ENCODE results near the gene LRRC28.

Gene LRRC28

GRCh38 chr15:99250001-99250400 lies 1.3 kb upstream of the LRRC28 start:
- DNase-seq (ENCODE audit: low read depth): no peak

GRCh38 chr15:99250494-99250856 lies 806 bp upstream of the LRRC28 start:
- no peak for DNase-seq (ENCODE audit: low read depth)

GRCh38 chr15:99252326-99252725 lies 1.0 kb downstream of the LRRC28 start:
- no peak for DNase-seq (ENCODE audit: low read depth)

GRCh38 chr15:99253381-99254090 lies 2.3 kb downstream of the LRRC28 start:
- no peak for DNase-seq (ENCODE audit: low read depth)

- DNase-seq (ENCODE audit: low read depth): no peak
Observed at GRCh38 chr15:99257107-99257750, 5.9 kb downstream of the LRRC28 start.

- DNase-seq (ENCODE audit: low read depth): no peak
Observed at GRCh38 chr15:99264125-99264524, 12.8 kb downstream of the LRRC28 start.

- DNase-seq (ENCODE audit: low read depth): no peak
Observed at GRCh38 chr15:99265541-99266070, 14.3 kb downstream of the LRRC28 start.

GRCh38 chr15:99267957-99268356 lies 16.7 kb downstream of the LRRC28 start:
- DNase-seq (ENCODE audit: low read depth): no peak

- DNase-seq (ENCODE audit: low read depth): no peak
Observed at GRCh38 chr15:99268431-99268830, 17.1 kb downstream of the LRRC28 start.

- no peak for DNase-seq (ENCODE audit: low read depth)
Observed at GRCh38 chr15:99273801-99274200, 22.5 kb downstream of the LRRC28 start.

GRCh38 chr15:99275061-99275460 lies 23.8 kb downstream of the LRRC28 start:
- no peak for DNase-seq (ENCODE audit: low read depth)

- DNase-seq (ENCODE audit: low read depth): no peak
Observed at GRCh38 chr15:99275525-99276128, 24.3 kb downstream of the LRRC28 start.

- no peak for DNase-seq (ENCODE audit: low read depth)
Observed at GRCh38 chr15:99279290-99279689, 28.0 kb downstream of the LRRC28 start.

- no peak for DNase-seq (ENCODE audit: low read depth)
Observed at GRCh38 chr15:99279827-99280226, 28.5 kb downstream of the LRRC28 start.

- no peak for DNase-seq (ENCODE audit: low read depth)
Observed at GRCh38 chr15:99282121-99282520, 30.8 kb downstream of the LRRC28 start.

GRCh38 chr15:99282586-99282985 lies 31.3 kb downstream of the LRRC28 start:
- DNase-seq (ENCODE audit: low read depth): no peak

GRCh38 chr15:99283717-99284116 lies 32.4 kb downstream of the LRRC28 start:
- DNase-seq (ENCODE audit: low read depth): no peak

GRCh38 chr15:99291643-99292042 lies 40.4 kb downstream of the LRRC28 start:
- DNase-seq (ENCODE audit: low read depth): no peak

- no peak for DNase-seq (ENCODE audit: low read depth)
Observed at GRCh38 chr15:99295840-99296239, 44.6 kb downstream of the LRRC28 start.

- DNase-seq (ENCODE audit: low read depth): no peak
Observed at GRCh38 chr15:99296386-99296785, 45.1 kb downstream of the LRRC28 start.

- no peak for DNase-seq (ENCODE audit: low read depth)
Observed at GRCh38 chr15:99303907-99304306, 52.6 kb downstream of the LRRC28 start.

- no peak for DNase-seq (ENCODE audit: low read depth)
Observed at GRCh38 chr15:99305761-99306505, 54.7 kb downstream of the LRRC28 start.
